H1 (cell line): ENCODE data around the gene MSI2. TPM values are rescaled to one million over a fixed set of nuclear protein-coding genes. Genes with fewer than 3 reads are reported as not detected.

ENCODE experiments used
- CTCF ChIA-PET: fragments of 300-600 bp; sonication (Branson Sonifier 250); formaldehyde crosslinking; loops from one replicate; lab custom pipeline; 2021; ENCODE audit not compliant: partially characterized antibody; lab: Charles Lee
- POLR2A ChIA-PET: fragments of 300-600 bp; sonication (Branson Sonifier 250); formaldehyde crosslinking; loops from one replicate; lab custom pipeline; 2021; ENCODE audit warnings: inconsistent platforms; ENCODE audit not compliant: partially characterized antibody; lab: Charles Lee
- DNase-seq, 2 experiments: peaks; one replicate each; pipeline versions ENCODE4 v3.0.0 to v3.0.0-alpha.2; 2010 to 2022; ENCODE audit warnings: low spot score in 2 of 2, low read depth in 1 of 2, mixed read lengths in 1 of 2
- FAIRE-seq: peaks from 2 replicates; lab custom pipeline; 2011; peaks lifted over from hg19 to GRCh38; lab: Jason Lieb, UNC
- H2AFZ ChIP-seq: 2 replicates; pipeline ENCODE4 v1.8.1; 2012; ENCODE audit warnings: low read length, inconsistent platforms
- H2AK5ac ChIP-seq: 2 replicates; pipeline ENCODE4 v1.6.1; 2013; ENCODE audit warnings: low read depth, low read length
- H2BK120ac ChIP-seq: replicated peaks from 2 replicates; pipeline ENCODE3; 2013; ENCODE audit warnings: low read depth, low read length, inconsistent platforms
- H2BK12ac ChIP-seq: 2 replicates; pipeline ENCODE4 v1.6.1; 2013; ENCODE audit warnings: low read depth, low read length
- H2BK15ac ChIP-seq: 2 replicates; pipeline ENCODE4 v1.6.1; 2013; ENCODE audit warnings: low read length
- H2BK20ac ChIP-seq: 2 replicates; pipeline ENCODE4 v1.6.1; 2013; ENCODE audit warnings: low read length
- H2BK5ac ChIP-seq: 2 replicates; pipeline ENCODE4 v1.6.1; 2013; ENCODE audit warnings: low read depth, low read length
- H3K14ac ChIP-seq: 2 replicates; pipeline ENCODE4 v1.6.1; 2013; ENCODE audit warnings: inconsistent platforms; ENCODE audit not compliant: insufficient read length
- H3K18ac ChIP-seq: 2 replicates; pipeline ENCODE4 v1.6.1; 2013; ENCODE audit warnings: low read length; ENCODE audit errors: extremely low read depth
- H3K23ac ChIP-seq: 2 replicates; pipeline ENCODE4 v1.6.1; 2013; ENCODE audit warnings: inconsistent platforms; ENCODE audit not compliant: insufficient read length
- H3K23me2 ChIP-seq: 2 replicates; pipeline ENCODE4 v1.6.1; 2013; ENCODE audit warnings: low read depth, low read length
- H3K27ac ChIP-seq: 2 replicates; pipeline ENCODE4 v1.6.1; 2011; ENCODE audit warnings: low read depth, low read length, inconsistent platforms
- H3K27me3 ChIP-seq, 4 experiments: replicated peaks in 1 of 4; 1 replicate in 1 of 4; 2 replicates in 3 of 4; pipeline versions ENCODE4 v1.6.1 to v1.8.1; 2011 to 2013; ENCODE audit warnings: low read length in 3 of 4, mild to moderate bottlenecking in 3 of 4, inconsistent platforms in 2 of 4, mixed read lengths in 2 of 4, moderate library complexity in 1 of 4; ENCODE audit not compliant: control insufficient read depth in 3 of 4, insufficient read depth in 3 of 4; ENCODE audit errors: extremely low read depth in 1 of 4
- H3K36me3 ChIP-seq, 4 experiments: 2 replicates each; pipeline versions ENCODE4 v1.6.1 to v1.8.1; 2011 to 2013; ENCODE audit warnings: mild to moderate bottlenecking in 4 of 4, low read length in 3 of 4, moderate library complexity in 2 of 4, control low read depth in 1 of 4, inconsistent platforms in 1 of 4; ENCODE audit not compliant: insufficient read depth in 4 of 4, control insufficient read depth in 2 of 4
- H3K4ac ChIP-seq: replicated peaks from 2 replicates; pipeline ENCODE3; 2013; ENCODE audit warnings: low read length, low read depth, mixed read lengths, inconsistent platforms; ENCODE audit not compliant: insufficient read length
- H3K4me1 ChIP-seq, 4 experiments: replicated peaks in 1 of 4; 1 replicate in 1 of 4; 2 replicates in 3 of 4; pipeline versions ENCODE4 v1.6.1 to v1.8.1; 2011 to 2013; ENCODE audit warnings: low read length in 3 of 4, inconsistent platforms in 2 of 4, mixed read lengths in 1 of 4; ENCODE audit not compliant: insufficient read depth in 4 of 4, control insufficient read depth in 3 of 4
- H3K4me2 ChIP-seq, 2 experiments: 2 replicates each; pipeline versions ENCODE4 v1.6.1 to v1.8.1; 2011 to 2013; ENCODE audit warnings: low read depth in 2 of 2, low read length in 2 of 2, control low read depth in 1 of 2, inconsistent platforms in 1 of 2, mild to moderate bottlenecking in 1 of 2; ENCODE audit not compliant: insufficient read depth in 1 of 2
- H3K4me3 ChIP-seq, 4 experiments: fragments of 200-600, 300-600 bp in 1 of 4; sonication (generic), shearing (Covaris generic), sonication (Bioruptor Twin) in 1 of 4; 2 replicates each; pipeline versions ENCODE4 v1.5.1 to v1.8.1; 2011 to 2016; ENCODE audit warnings: low read length in 4 of 4, low read depth in 3 of 4, control low read depth in 2 of 4, inconsistent platforms in 2 of 4, mild to moderate bottlenecking in 2 of 4, mixed read lengths in 1 of 4, moderate library complexity in 1 of 4; ENCODE audit not compliant: insufficient read depth in 2 of 4; ENCODE audit errors: extremely low read depth in 1 of 4
- H3K56ac ChIP-seq: replicated peaks from 2 replicates; pipeline ENCODE3; 2013; ENCODE audit warnings: low read depth, mild to moderate bottlenecking, mixed read lengths, low read length, inconsistent platforms; ENCODE audit not compliant: insufficient read length
- H3K79me1 ChIP-seq: 2 replicates; pipeline ENCODE4 v1.6.1; 2013; ENCODE audit warnings: low read depth, low read length, control low read depth
- H3K79me2 ChIP-seq, 2 experiments: 2 replicates each; pipeline versions ENCODE4 v1.6.1 to v1.8.1; 2012 to 2013; ENCODE audit warnings: low read length in 2 of 2, mild to moderate bottlenecking in 2 of 2, inconsistent platforms in 1 of 2; ENCODE audit not compliant: insufficient read depth in 2 of 2, control insufficient read depth in 1 of 2
- H3K9ac ChIP-seq, 4 experiments: replicated peaks in 1 of 4; 1 replicate in 1 of 4; 2 replicates in 3 of 4; pipeline versions ENCODE4 v1.6.1 to v1.8.1; 2011 to 2013; ENCODE audit warnings: low read depth in 3 of 4, low read length in 3 of 4, control low read depth in 2 of 4, mild to moderate bottlenecking in 2 of 4, moderate library complexity in 2 of 4, inconsistent platforms in 1 of 4; ENCODE audit errors: extremely low read depth in 1 of 4
- H3K9me3 ChIP-seq, 2 experiments: 2 replicates each; pipeline versions ENCODE4 v1.6.1 to v1.8.1; 2012 to 2013; ENCODE audit warnings: mild to moderate bottlenecking in 2 of 2, moderate library complexity in 2 of 2, control low read depth in 1 of 2, inconsistent platforms in 1 of 2, low read depth in 1 of 2, low read length in 1 of 2, mixed read lengths in 1 of 2; ENCODE audit not compliant: insufficient read depth in 2 of 2
- H4K20me1 ChIP-seq, 2 experiments: replicated peaks in 1 of 2; 2 replicates each; pipeline versions ENCODE3 to v1.8.1; 2011 to 2013; ENCODE audit warnings: inconsistent platforms in 2 of 2, low read length in 2 of 2, mild to moderate bottlenecking in 1 of 2; ENCODE audit not compliant: insufficient read depth in 2 of 2, control insufficient read depth in 1 of 2
- H4K5ac ChIP-seq: 2 replicates; pipeline ENCODE4 v1.6.1; 2013; ENCODE audit warnings: low read length, low read depth, mixed read lengths, inconsistent platforms; ENCODE audit not compliant: insufficient read length
- H4K8ac ChIP-seq: 2 replicates; pipeline ENCODE4 v1.8.0; 2013; ENCODE audit warnings: mild to moderate bottlenecking, moderate library complexity, low read length, inconsistent platforms; ENCODE audit not compliant: insufficient read depth; ENCODE audit errors: extremely low read depth
- H4K91ac ChIP-seq: replicated peaks from 2 replicates; pipeline ENCODE3; 2013; ENCODE audit warnings: low read length, mixed read lengths, inconsistent platforms; ENCODE audit not compliant: insufficient read length
- PHF8 ChIP-seq: fragments of 200-600 bp; sonication (generic); conservative IDR thresholded peaks from 2 replicates; pipeline ENCODE4 v1.7.1; 2012; ENCODE audit warnings: low read depth, mild to moderate bottlenecking, inconsistent platforms, low read length, moderate library complexity
- POLR2A ChIP-seq, 2 experiments: IDR thresholded peaks; 1 replicate in 1 of 2; 2 replicates in 1 of 2; pipeline ENCODE4 v1.6.1; 2011; ENCODE audit warnings: low read depth in 2 of 2, low read length in 2 of 2, mild to moderate bottlenecking in 2 of 2; ENCODE audit errors: control extremely low read depth in 1 of 2
- RAD21 ChIP-seq, 2 experiments: IDR thresholded peaks in 1 of 2; conservative IDR thresholded peaks in 1 of 2; 2 replicates each; pipeline ENCODE4 v1.6.1; 2011; ENCODE audit warnings: low read depth in 2 of 2, low read length in 2 of 2, improper control_type of control experiment in 1 of 2, inconsistent platforms in 1 of 2, mild to moderate bottlenecking in 1 of 2, moderate library complexity in 1 of 2
- SAP30 ChIP-seq: fragments of 300-600 bp; sonication (generic); IDR thresholded peaks from 2 replicates; pipeline ENCODE4 v1.7.1; 2012; ENCODE audit warnings: low read length, moderate library complexity, mild to moderate bottlenecking, inconsistent platforms; ENCODE audit not compliant: insufficient read depth, insufficient replicate concordance
- SP1 ChIP-seq: IDR thresholded peaks from 2 replicates; pipeline ENCODE4 v1.6.1; 2011; ENCODE audit warnings: low read depth, low read length
- SUZ12 ChIP-seq: fragments of 200-600 bp; sonication (generic); IDR thresholded peaks from 2 replicates; pipeline ENCODE4 v1.6.1; 2012; ENCODE audit warnings: mild to moderate bottlenecking, inconsistent platforms, low read length, moderate library complexity, mixed read lengths
- TCF12 ChIP-seq: IDR thresholded peaks from 2 replicates; pipeline ENCODE4 v1.6.1; 2011; ENCODE audit warnings: low read depth, mild to moderate bottlenecking, low read length
- YY1 ChIP-seq: IDR thresholded peaks from 2 replicates; pipeline ENCODE4 v1.6.1; 2011; ENCODE audit warnings: low read depth, mild to moderate bottlenecking, low read length
- ZNF274 ChIP-seq: IDR thresholded peaks from 2 replicates; pipeline ENCODE4 v1.7.0; 2012; ENCODE audit warnings: low read length, borderline replicate concordance; ENCODE audit errors: extremely low read depth
- WGBS, 2 experiments: shearing (Covaris generic) in 1 of 2; methylation state at CpG; one replicate each; pipeline versions ENCODE4 v1.1.6 to v1.1.7; 2013 to 2015; ENCODE audit warnings: low lambda C conversion rate in 2 of 2, mixed read lengths in 2 of 2, inconsistent platforms in 1 of 2, low coverage in 1 of 2, missing lambda C conversion rate in 1 of 2; ENCODE audit not compliant: insufficient replicate concordance in 2 of 2, insufficient coverage in 1 of 2, insufficient read length in 1 of 2; ENCODE audit errors: extremely low coverage in 1 of 2, missing lambda C conversion rate in 1 of 2; 5-methylcytosine and 5-hydroxymethylcytosine counted together
- polyA plus RNA-seq, 7 experiments: library from polyadenylated mRNA; depleted of rRNA in 3 of 7; stranded (reverse) in 5 of 7; unstranded in 2 of 7; fragments of >200 nt in 5 of 7; fragments of 200-250 nt in 2 of 7; gene quantifications; 1 replicate in 5 of 7; 2 replicates in 1 of 7; 4 replicates in 1 of 7; pipeline versions ENCODE4 v1.2.1 to v1.2.3, GENCODE V29; 2011 to 2013; ENCODE audit warnings: missing spikeins in 2 of 7, mixed read lengths in 2 of 7
- total RNA-seq: library from RNA; stranded (reverse); fragmentation: NEBNext Ultra II Directional; extraction: Animal tissue kit (Norgen Biotek cat#: 25700); gene quantifications from 2 replicates; pipeline ENCODE4 v1.2.1, GENCODE V29; 2021
- TF ChIP-seq, protein P1 (sequence below): IDR thresholded peaks from 2 replicates; pipeline ENCODE4 v1.6.1; 2011; ENCODE audit warnings: low read depth, mild to moderate bottlenecking, low read length; ENCODE audit not compliant: insufficient read depth

Gene MSI2
- total and polyA plus RNA-seq, 2 of the 8 experiments (the other 6 are each of a cell fraction or from before 2014, with no cell fraction given) = 36.7 to 80.6 TPM

DNA sequence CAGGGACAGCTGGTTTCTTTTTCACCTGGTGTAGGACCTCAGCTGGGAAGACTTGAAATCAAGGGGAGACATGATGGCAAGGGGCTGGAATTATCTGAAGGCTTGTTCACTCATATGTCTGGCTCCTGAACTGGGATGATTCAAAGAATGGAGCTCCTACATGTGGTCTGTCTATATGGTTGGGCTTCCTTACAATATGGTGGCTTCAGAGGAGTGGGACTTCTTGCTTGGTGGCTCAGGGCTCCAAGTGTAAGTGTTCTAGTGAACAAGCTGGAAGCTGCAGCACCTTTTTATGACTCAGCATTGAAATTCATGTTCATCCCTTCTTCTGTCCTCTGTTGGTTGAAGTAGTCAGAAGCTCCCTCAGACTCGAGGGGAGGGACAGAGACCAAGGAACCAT, 127.9 kb downstream of the MSI2 start:
- WGBS, 2 experiments = 89% methylated on average over 1 of the region's 1 CpG; no CpG with 5 or more reads in 1 of the 2 experiments
- Histone ChIP-seq H3K4me3 (no peak overlapping the region), H4K20me1 (no peaks in the 10 kb centered on the region), H3K4me1 (peaks cover 5 to 22% (median 19%) of the 10 kb centered on the region in 4 experiments; a peak in 6 of 7 replicates), H3K27me3 (no peaks in the 10 kb centered on the region), H4K5ac (no peak overlapping the region), H4K8ac (no peak overlapping the region), H2BK5ac (no peak overlapping the region), H2AK5ac (no peak overlapping the region), H3K4me2 (no peak overlapping the region), H2AFZ (no peak overlapping the region), H3K4ac (no peak overlapping the region), H2BK20ac (no peak overlapping the region), H3K79me2 (peaks cover 0 to 45% of the 10 kb centered on the region in 2 experiments; a peak in 2 of 4 replicates), H3K23me2 (no peaks in the 10 kb centered on the region), H2BK12ac (no peak overlapping the region), H2BK120ac (no peak overlapping the region), H3K9me3 (peaks cover 0 to 7% of the 10 kb centered on the region in 2 experiments; a peak in 2 of 4 replicates), H3K23ac (no peak overlapping the region), H4K91ac (no peak overlapping the region), H2BK15ac (no peak overlapping the region), H3K79me1 (peaks cover 5% of the 10 kb centered on the region), H3K14ac (no peak overlapping the region), H3K56ac (no peak overlapping the region), H3K9ac (no peak overlapping the region), H3K27ac (no peak overlapping the region), H3K18ac (no peak overlapping the region), H3K36me3 (no peaks in the 10 kb centered on the region)
- ChIA-PET CTCF (no interaction called here), POLR2A (no interaction called here)
- DNase-seq (no peak), FAIRE-seq (no peak)
- no peak for TF ChIP-seq SP1
- no peak for TF ChIP-seq TCF12
- TF ChIP-seq SAP30 = no peak
- TF ChIP-seq ZNF274 = no peak
- no peak for TF ChIP-seq SUZ12
- TF ChIP-seq YY1 = no peak
- TF ChIP-seq POLR2A (IDR thresholded peaks at IDR 0.05; ENCODE audit: control extremely low read depth in 1 of 2, low read depth in 2 of 2, low read length in 2 of 2) = no peak
- TF ChIP-seq RAD21 (IDR thresholded peaks at IDR 0.05 in 1 of 2, conservative IDR thresholded peaks at IDR 0.05 in 1 of 2; ENCODE audit: low read depth in 2 of 2, low read length in 2 of 2) = no peak
- TF ChIP-seq, protein P1, sequence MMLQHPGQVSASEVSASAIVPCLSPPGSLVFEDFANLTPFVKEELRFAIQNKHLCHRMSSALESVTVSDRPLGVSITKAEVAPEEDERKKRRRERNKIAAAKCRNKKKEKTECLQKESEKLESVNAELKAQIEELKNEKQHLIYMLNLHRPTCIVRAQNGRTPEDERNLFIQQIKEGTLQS = no peak
- no peak for TF ChIP-seq PHF8
